HG02763 (cell line): Measurements from ENCODE around the gene TRIM10.
"Not testable (repeated sequence)": the region's sequence is repeated elsewhere in the genome, so short reads cannot be mapped to it uniquely, and the experiment has no call there.

Source experiments
- ATAC-seq: cut with Tn5 transposase; IDR thresholded peaks from one replicate; pipeline ENCODE4 v1.9.1; 2021; ENCODE audit warnings: mild to moderate bottlenecking, moderate library complexity; ENCODE audit not compliant: unreplicated experiment

Gene TRIM10

GRCh38 chr6:30130887-30131862 is 29.8 kb downstream of the TRIM10 start:
- peak; percentile 64 for ATAC-seq

GRCh38 chr6:30130179-30130679 is 30.8 kb downstream of the TRIM10 start:
- no peak for ATAC-seq

GRCh38 chr6:30129265-30130178 is 31.5 kb downstream of the TRIM10 start:
- ATAC-seq, result no peak

GRCh38 chr6:30127238-30128093 is 33.5 kb downstream of the TRIM10 start:
- ATAC-seq, result no peak

- ATAC-seq, result no peak
These were observed 38.5 kb downstream of the TRIM10 start for GRCh38 chr6:30122515-30122914.

- no peak for ATAC-seq
These were observed 39.3 kb downstream of the TRIM10 start for GRCh38 chr6:30121446-30122366.

- not testable (repeated sequence) for ATAC-seq
These were observed 42.3 kb downstream of the TRIM10 start for GRCh38 chr6:30118691-30119090.

GRCh38 chr6:30116724-30117123 is 44.3 kb downstream of the TRIM10 start:
- ATAC-seq, result no peak

GRCh38 chr6:30113841-30114240 is 47.2 kb downstream of the TRIM10 start:
- ATAC-seq, result no peak

GRCh38 chr6:30113003-30113759 is 47.8 kb downstream of the TRIM10 start, which contains the start of gene TRIM31:
Gene TRIM31 (minus strand): TSS chr6:30113090. CDS start chr6:30112805, 285 bp downstream.
- no peak for ATAC-seq

GRCh38 chr6:30112402-30112994 is 48.5 kb downstream of the TRIM10 start:
- no peak for ATAC-seq

GRCh38 chr6:30111266-30111856 is 49.6 kb downstream of the TRIM10 start:
- no peak for ATAC-seq

GRCh38 chr6:30104661-30105060 is 56.4 kb downstream of the TRIM10 start:
- ATAC-seq, result no peak

GRCh38 chr6:30103872-30104179 is 57.2 kb downstream of the TRIM10 start:
- no peak for ATAC-seq

- ATAC-seq, result peak; percentile 63
These were observed 57.8 kb downstream of the TRIM10 start for GRCh38 chr6:30102970-30103871.

- no peak for ATAC-seq
These were observed 58.5 kb downstream of the TRIM10 start for GRCh38 chr6:30102414-30102969.
